ENCODE data around the gene TSSK3. TPM values are rescaled to one million over a fixed set of nuclear protein-coding genes. Genes with fewer than 3 reads are reported as not detected.

Gene TSSK3
- total and polyA plus RNA-seq, 2 of the 8 experiments (the other 6 are each of a cell fraction or from before 2014, with no cell fraction given), result 1.2 TPM

DNA sequence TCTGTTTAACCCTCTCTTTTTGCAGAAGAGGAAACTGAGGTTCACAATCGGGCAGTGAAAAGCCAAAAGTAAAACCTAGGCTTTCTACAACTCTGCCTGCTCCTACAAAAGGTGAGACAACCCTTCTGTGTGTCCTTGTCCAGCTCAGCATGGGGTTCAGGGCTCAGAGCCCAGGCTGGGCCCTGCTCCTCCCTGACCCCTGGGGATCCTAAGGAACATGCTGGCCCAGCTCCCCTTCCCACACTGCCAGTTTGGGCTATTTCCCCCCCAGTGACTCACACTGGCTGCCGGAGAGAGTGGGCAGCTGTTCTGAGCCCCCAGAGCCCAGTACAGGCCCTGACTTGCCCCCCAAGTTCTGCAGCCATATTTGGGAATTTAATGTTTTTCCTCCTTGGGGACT lies 8.9 kb upstream of the TSSK3 start:
- ChIA-PET POLR2A (ENCODE audit: partially characterized antibody) (interaction anchor here (1.0 to 17.1 kb wide), 10 partner anchors 8 to 153 kb away, joined by 3 to 321 read pairs (median 8); partner anchors contain the start of genes CCDC28B, FAM229A, IQCC and MARCKSL1), CTCF (ENCODE audit: partially characterized antibody) (interaction anchor here (0.6 to 1.7 kb wide), 3 partner anchors 19 to 266 kb away, joined by 3 to 5 read pairs (median 4); no protein-coding TSS in a partner anchor)
- H3K23me2 ChIP-seq (ENCODE audit: low read depth, low read length), result peaks cover 6% of the 10 kb centered on the region; the same call in 1 of the 2 replicates
- H3K79me2 ChIP-seq (ENCODE audit: control insufficient read depth in 1 of 2, insufficient read depth in 2 of 2, low read length in 2 of 2), result no peaks in the 10 kb centered on the region
- no peak overlapping the region for H2BK5ac ChIP-seq (ENCODE audit: low read depth, low read length)
- H2BK120ac ChIP-seq (replicated peaks; ENCODE audit: low read depth, low read length), result no peak overlapping the region
- 0 out of 4 replicates have a peak overlapping the region, but pooled peaks of 1 of the 2 experiments have one; percentile 4 for H3K4me2 ChIP-seq (ENCODE audit: insufficient read depth in 1 of 2, low read depth in 2 of 2, low read length in 2 of 2)
- H4K20me1 ChIP-seq (replicated peaks in 1 of 2; ENCODE audit: control insufficient read depth in 1 of 2, insufficient read depth in 2 of 2, low read length in 2 of 2), result peaks cover 0 to 2% of the 10 kb centered on the region in 2 experiments
- no peak overlapping the region for H3K14ac ChIP-seq (ENCODE audit: insufficient read length)
- H3K23ac ChIP-seq (ENCODE audit: insufficient read length), result no peak overlapping the region
- peaks cover 6 to 12% of the 10 kb centered on the region in 2 experiments for H3K9me3 ChIP-seq (ENCODE audit: insufficient read depth in 2 of 2, low read depth in 1 of 2, low read length in 1 of 2)
- peaks cover 2 to 20% (median 14%) of the 10 kb centered on the region in 4 experiments for H3K27me3 ChIP-seq (replicated peaks in 1 of 4; ENCODE audit: control insufficient read depth in 3 of 4, extremely low read depth in 1 of 4, insufficient read depth in 3 of 4, low read length in 3 of 4)
- H2BK12ac ChIP-seq (ENCODE audit: low read depth, low read length), result no peak overlapping the region
- peaks cover 0 to 9% (median 3%) of the 10 kb centered on the region in 4 experiments; a peak in 5 of 7 replicates for H3K4me1 ChIP-seq (replicated peaks in 1 of 4; ENCODE audit: control insufficient read depth in 3 of 4, insufficient read depth in 4 of 4, low read length in 3 of 4)
- no peak overlapping the region for H3K4me3 ChIP-seq (ENCODE audit: extremely low read depth in 1 of 4, insufficient read depth in 2 of 4, low read depth in 3 of 4, low read length in 4 of 4)
- no peak overlapping the region for H2AFZ ChIP-seq (ENCODE audit: low read length)
- H3K79me1 ChIP-seq (ENCODE audit: low read depth, low read length), result no peaks in the 10 kb centered on the region
- H4K5ac ChIP-seq (ENCODE audit: insufficient read length, low read depth, low read length), result no peak overlapping the region
- H4K91ac ChIP-seq (replicated peaks; ENCODE audit: insufficient read length, low read length), result no peak overlapping the region
- H3K4ac ChIP-seq (replicated peaks; ENCODE audit: insufficient read length, low read depth, low read length), result no peak overlapping the region
- H3K18ac ChIP-seq (ENCODE audit: extremely low read depth, low read length), result no peak overlapping the region
- no peak for TF ChIP-seq SIN3A (conservative IDR thresholded peaks at IDR 0.05 in 1 of 2, IDR thresholded peaks at IDR 0.05 in 1 of 2; ENCODE audit: low read depth in 1 of 2, low read length in 2 of 2)
- TF ChIP-seq SAP30 (IDR thresholded peaks at IDR 0.05; ENCODE audit: insufficient read depth, insufficient replicate concordance, low read length), result no peak
- no peak overlapping the region for H2BK15ac ChIP-seq (ENCODE audit: low read length)
- H4K8ac ChIP-seq (ENCODE audit: extremely low read depth, insufficient read depth, low read length), result no peak overlapping the region
- no peak overlapping the region for H3K27ac ChIP-seq (ENCODE audit: low read depth, low read length)
- DNase-seq (ENCODE audit: low read depth in 1 of 2, low spot score in 2 of 2), result no peak
- no peaks in the 10 kb centered on the region for H3K36me3 ChIP-seq (ENCODE audit: control insufficient read depth in 2 of 4, insufficient read depth in 4 of 4, low read length in 3 of 4)
- WGBS, 2 experiments (ENCODE audit: extremely low coverage in 1 of 2, insufficient coverage in 1 of 2, insufficient read length in 1 of 2, insufficient replicate concordance in 2 of 2, low coverage in 1 of 2, low lambda C conversion rate in 2 of 2, missing lambda C conversion rate in 1 of 2), result 77% methylated on average over 2 of the region's 2 CpGs; no CpG with 5 or more reads in 1 of the 2 experiments
- H3K56ac ChIP-seq (replicated peaks; ENCODE audit: insufficient read length, low read depth, low read length), result no peak overlapping the region
- no peak overlapping the region for H2BK20ac ChIP-seq (ENCODE audit: low read length)
- no peak overlapping the region for H3K9ac ChIP-seq (replicated peaks in 1 of 4; ENCODE audit: extremely low read depth in 1 of 4, low read depth in 3 of 4, low read length in 3 of 4)
- no peak overlapping the region for H2AK5ac ChIP-seq (ENCODE audit: low read depth, low read length)
- FAIRE-seq, result no peak

Data from H1 (cell line).